Activated CD8-positive, alpha-beta memory T cell treated with anti-CD3 and anti-CD28 coated beads, Interleukin-2, amount 50 U/mL, for 24 hours (primary cell): ENCODE results near the gene KCNAB1.
"Not testable (repeated sequence)": the region's sequence is repeated elsewhere in the genome, so short reads cannot be mapped to it uniquely, and the experiment has no call there.

Experiments used
- DNase-seq: peaks from one replicate; pipeline ENCODE4 v3.0.0-alpha.2; 2020; ENCODE audit errors: extremely low read depth

Gene KCNAB1

GRCh38 chr3:156271995-156272719 is 151.8 kb downstream of the KCNAB1 start:
- no peak for DNase-seq

DNA sequence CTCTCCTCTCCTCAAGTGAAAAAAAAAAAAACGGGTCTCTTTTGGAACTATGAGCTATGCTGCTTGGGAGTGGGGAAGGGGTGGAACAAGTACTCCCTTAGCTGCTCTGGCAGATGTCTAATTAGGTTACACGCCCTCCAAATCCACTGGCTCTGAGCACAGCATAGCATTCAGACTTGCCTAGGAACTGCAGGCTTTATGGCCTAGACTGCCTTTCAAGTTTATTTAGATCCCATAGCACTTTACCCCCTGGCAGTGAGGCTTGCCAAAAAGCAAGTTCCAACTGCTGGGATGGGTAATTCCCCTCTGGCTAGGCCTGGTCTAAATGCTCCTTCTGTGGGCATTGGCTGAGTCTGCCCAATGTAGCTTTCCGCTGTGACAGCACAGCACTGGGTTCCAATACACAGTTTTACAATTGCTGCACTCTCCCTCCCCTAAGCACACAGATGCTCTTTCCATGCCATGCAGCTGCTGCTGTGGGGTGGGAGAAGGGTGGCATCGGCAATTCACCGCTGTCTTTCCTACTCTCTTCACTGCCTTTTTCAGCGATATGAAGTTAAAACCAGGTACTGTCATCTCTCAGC is 152.8 kb downstream of the KCNAB1 start:
- DNase-seq = no peak

DNA sequence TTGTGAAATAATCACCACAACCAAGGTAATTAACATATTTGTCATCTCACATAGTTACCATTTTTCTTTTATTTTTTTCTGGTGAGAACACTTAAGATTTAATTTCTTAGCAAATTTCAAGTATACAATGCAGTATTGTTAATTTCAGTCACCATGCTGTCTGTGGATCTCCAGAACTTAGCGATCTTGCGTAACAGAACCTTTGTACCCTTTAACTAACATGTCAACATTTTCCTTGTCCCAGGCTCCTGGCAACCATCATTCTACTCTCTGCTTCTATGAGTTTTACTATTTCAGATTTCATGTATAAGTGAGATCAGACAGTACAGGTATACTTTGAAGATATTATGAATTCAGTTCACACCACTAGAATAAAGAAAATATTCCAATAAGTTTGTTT is 154.4 kb downstream of the KCNAB1 start:
- DNase-seq = no peak

GRCh38 chr3:156284637-156285036 is 164.3 kb downstream of the KCNAB1 start:
- not testable (repeated sequence) for DNase-seq

GRCh38 chr3:156285626-156286025 is 165.2 kb downstream of the KCNAB1 start:
- no peak for DNase-seq

GRCh38 chr3:156290924-156291271 is 170.5 kb downstream of the KCNAB1 start:
- DNase-seq = no peak

- no peak for DNase-seq
Measured at GRCh38 chr3:156291272-156292123, 171.1 kb downstream of the KCNAB1 start.

DNA sequence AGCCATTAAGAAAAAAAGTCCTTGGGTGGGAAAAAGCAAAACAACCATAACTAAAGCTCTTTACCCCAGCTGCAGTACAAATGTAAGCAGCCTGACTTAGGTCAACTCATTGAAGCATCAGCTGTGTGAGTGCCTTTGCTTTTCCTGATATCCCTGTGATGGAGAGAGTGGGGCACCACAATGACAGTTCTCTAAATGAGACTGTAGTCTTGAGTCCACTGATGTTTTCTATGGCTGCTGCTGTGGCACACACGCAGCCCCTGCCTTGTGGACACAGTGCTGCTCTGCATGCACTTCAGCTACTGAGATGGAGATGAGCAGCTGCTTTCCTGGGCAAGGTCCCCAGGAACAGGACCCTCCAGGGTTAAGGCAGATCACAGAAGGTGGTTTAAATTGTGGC is 173.2 kb downstream of the KCNAB1 start:
- DNase-seq = no peak

DNA sequence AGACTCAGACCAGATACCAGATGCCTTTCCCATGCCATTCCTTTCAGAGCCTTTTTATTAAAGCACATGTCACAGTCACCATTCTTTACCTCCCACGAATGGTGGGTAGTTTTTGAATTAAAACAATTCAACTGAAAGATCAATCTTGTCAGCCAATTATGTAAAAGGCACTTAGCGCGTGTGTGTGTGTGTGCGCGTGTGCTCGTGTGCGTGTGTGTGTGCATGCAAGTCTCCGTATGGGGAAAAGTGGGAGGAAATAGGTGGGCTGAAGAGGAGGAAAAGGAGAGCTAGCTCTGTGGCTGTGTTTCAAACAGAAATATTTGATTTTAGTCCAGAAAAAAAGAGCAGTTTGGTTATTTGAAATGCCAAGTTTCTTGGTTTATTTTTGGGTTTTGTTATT is 177.2 kb downstream of the KCNAB1 start:
- no peak for DNase-seq

- no peak for DNase-seq
Measured at GRCh38 chr3:156298014-156298413, 177.6 kb downstream of the KCNAB1 start.

DNA sequence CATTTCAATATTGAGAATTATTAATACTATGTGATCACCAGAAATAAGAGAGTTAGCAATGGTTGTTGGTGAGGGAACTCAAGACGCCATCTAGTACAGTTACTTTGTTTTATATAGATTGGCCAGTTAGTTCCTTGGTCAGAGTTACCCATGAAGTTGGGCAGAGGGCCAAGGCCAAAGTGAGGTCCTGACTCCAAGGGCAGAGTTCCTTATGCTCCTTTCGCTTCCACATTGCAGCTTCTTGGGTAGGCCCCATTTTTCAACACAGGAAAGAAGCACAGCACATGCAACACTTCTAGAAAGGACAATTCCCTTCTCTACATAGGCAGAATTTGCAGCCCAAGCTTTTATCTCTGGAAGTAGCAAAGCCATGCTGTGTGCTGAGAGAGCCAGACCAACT is 178.6 kb downstream of the KCNAB1 start:
- DNase-seq = no peak

GRCh38 chr3:156299569-156299968 is 179.2 kb downstream of the KCNAB1 start:
- DNase-seq = no peak

DNA sequence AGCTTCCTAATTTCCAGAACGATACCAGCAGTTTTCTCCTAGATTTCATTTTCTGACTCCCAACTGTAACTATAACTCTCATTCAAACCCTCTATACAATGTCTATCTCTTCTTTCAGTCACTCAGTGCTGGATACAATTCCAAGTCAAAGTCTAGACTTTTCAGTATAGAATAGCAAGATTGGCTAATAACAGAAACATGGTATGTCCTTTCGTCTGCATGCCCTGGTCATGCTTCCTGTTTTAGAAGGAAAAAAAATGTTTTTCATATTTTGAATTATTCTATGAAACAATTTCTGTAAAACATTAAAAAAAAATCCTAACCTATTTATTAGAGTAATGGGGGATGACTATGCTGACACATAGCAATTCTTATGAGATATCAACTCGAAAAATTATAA is 180.0 kb downstream of the KCNAB1 start:
- DNase-seq = no peak

GRCh38 chr3:156300929-156301840 is 180.8 kb downstream of the KCNAB1 start:
- DNase-seq = no peak

GRCh38 chr3:156303001-156303707 is 182.8 kb downstream of the KCNAB1 start:
- no peak for DNase-seq

- no peak for DNase-seq
Measured at GRCh38 chr3:156304406-156304805, 184.0 kb downstream of the KCNAB1 start.

DNA sequence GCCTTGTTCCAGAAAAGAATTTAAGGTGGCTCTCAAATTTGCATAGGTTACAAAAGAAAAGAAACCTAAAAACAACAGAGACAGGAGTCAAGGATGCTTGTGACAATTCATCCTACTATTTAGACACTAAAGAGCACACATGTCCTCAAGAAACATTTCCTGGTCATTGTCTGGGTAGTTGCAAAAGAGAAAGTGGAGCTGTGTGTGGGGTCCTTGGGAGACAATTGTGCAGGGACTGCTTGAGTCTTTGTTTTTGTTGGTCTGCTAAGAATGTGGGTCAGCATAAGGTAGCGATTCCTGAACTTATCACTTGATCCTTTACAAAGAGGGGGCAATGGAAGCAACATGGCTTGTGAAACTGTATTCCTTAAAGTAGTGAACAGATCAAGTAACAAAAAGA is 185.3 kb downstream of the KCNAB1 start:
- no peak for DNase-seq

GRCh38 chr3:156307704-156308103 is 187.3 kb downstream of the KCNAB1 start:
- no peak for DNase-seq

GRCh38 chr3:156311431-156311830 is 191.1 kb downstream of the KCNAB1 start:
- DNase-seq = no peak

DNA sequence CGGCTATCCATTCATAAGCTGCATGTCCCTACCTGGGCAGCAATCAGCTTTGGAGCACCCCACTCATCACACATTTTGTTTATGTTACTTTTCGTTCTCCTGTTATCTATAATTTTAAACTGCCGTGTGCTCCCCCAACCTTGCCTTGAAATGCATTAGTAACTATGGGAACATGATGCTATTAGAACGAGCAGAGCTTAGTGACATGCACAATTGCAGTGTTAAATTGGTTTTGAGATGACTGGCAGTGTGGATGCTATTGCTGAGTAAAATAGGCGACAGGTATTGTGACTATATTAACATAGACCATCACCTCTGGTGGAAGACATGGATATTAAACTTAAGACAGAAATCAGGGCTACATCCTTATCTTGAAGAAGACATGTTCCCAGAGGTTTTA is 191.6 kb downstream of the KCNAB1 start:
- no peak for DNase-seq

DNA sequence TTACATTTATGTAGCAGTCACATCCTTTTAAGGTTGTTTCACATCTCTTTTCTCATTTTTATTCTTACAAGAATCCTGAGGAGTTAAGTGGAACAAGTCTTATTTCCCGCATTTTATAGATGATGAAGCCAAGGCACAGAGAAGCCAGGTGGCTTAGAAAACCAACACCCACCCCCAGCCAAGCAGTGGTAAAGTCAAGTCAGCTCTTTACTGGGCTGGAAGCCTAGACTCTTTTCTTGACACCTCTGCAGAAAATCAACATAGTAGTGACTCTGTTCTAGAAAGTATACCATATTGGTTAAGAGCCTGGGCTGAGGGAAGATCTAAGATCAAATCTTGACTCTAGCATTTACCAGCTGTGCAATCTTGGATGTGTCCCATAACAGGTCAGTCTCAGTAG is 195.7 kb downstream of the KCNAB1 start:
- DNase-seq = no peak
